GM12878 (cell line): ENCODE measurements around the gene SAMD9. TPM values are rescaled to one million over a fixed set of nuclear protein-coding genes. Genes with fewer than 3 reads are reported as not detected.

Source experiments
- ATAC-seq: fragments of 200-7000 bp; cut with Tn5 transposase; 3 replicates; pipeline ENCODE4 v1.9.1; 2020; ENCODE audit warnings: mild to moderate bottlenecking, moderate library complexity
- BruUV-seq: library from RNA; stranded (reverse); fragments of 400-500 nt; replicated peaks from 2 replicates; lab custom pipeline; 2021; lab: Mats Ljungman, UMichigan
- CTCF ChIA-PET: fragments of 300-600 bp; sonication (Branson Sonifier 250); formaldehyde crosslinking; extraction: SDS; loops from one replicate; lab custom pipeline; 2021; ENCODE audit warnings: inconsistent platforms; lab: Yijun Ruan, JAX
- POLR2A ChIA-PET: fragments of 350-600 bp; formaldehyde crosslinking; extraction: SDS; loops from one replicate; lab custom pipeline; 2021; ENCODE audit warnings: inconsistent platforms; lab: Charles Lee
- RAD21 ChIA-PET: fragments of 300-600 bp; sonication (Branson Sonifier 250); formaldehyde crosslinking; loops from one replicate; lab custom pipeline; 2023; ENCODE audit warnings: antibody characterized with exemption; ENCODE audit not compliant: unreplicated experiment; lab: Charles Lee
- SMC1A ChIA-PET: fragments of 300-600 bp; sonication (Branson Sonifier 250); formaldehyde crosslinking; loops from one replicate; lab custom pipeline; 2023; ENCODE audit not compliant: unreplicated experiment, uncharacterized antibody; lab: Charles Lee
- DNase-seq: peaks from one replicate; pipeline ENCODE4 v3.0.0-alpha.2; 2011; ENCODE audit warnings: low read depth, low spot score
- FAIRE-seq: peaks from 3 replicates; lab custom pipeline; 2011; peaks lifted over from hg19 to GRCh38; lab: Jason Lieb, UNC
- H2AFZ ChIP-seq: 2 replicates; pipeline ENCODE4 v1.6.0; 2011; ENCODE audit warnings: low read depth, low read length, control low read depth; ENCODE audit not compliant: control insufficient read depth
- H3K27ac ChIP-seq: 2 replicates; pipeline ENCODE4 v1.5.1; 2011; ENCODE audit warnings: control low read depth; ENCODE audit not compliant: control insufficient read depth, insufficient read depth
- H3K27me3 ChIP-seq, 2 experiments: replicated peaks in 1 of 2; 2 replicates each; pipeline versions ENCODE4 v1.6.0 to v1.6.1; 2011; ENCODE audit warnings: low read length in 1 of 2; ENCODE audit not compliant: control insufficient read depth in 2 of 2, insufficient read depth in 2 of 2
- H3K36me3 ChIP-seq, 2 experiments: 2 replicates each; pipeline ENCODE4 v1.5.1; 2011; ENCODE audit warnings: low read length in 1 of 2; ENCODE audit not compliant: control insufficient read depth in 2 of 2, insufficient read depth in 2 of 2
- H3K4me1 ChIP-seq: 2 replicates; pipeline ENCODE4 v1.6.1; 2011; ENCODE audit warnings: mild to moderate bottlenecking, low read length, moderate library complexity, mixed read lengths; ENCODE audit not compliant: control insufficient read depth, insufficient read depth
- H3K4me2 ChIP-seq: 2 replicates; pipeline ENCODE4 v1.6.0; 2011; ENCODE audit warnings: control low read depth; ENCODE audit not compliant: control insufficient read depth, insufficient read depth
- H3K4me3 ChIP-seq: fragments of 200-600 bp; sonication (generic); 2 replicates; pipeline ENCODE4 v1.5.1; 2016
- H3K79me2 ChIP-seq: 2 replicates; pipeline ENCODE4 v1.6.0; 2011; ENCODE audit warnings: low read length; ENCODE audit not compliant: control insufficient read depth, insufficient read depth
- H3K9ac ChIP-seq: 2 replicates; pipeline ENCODE4 v1.8.0; 2011; ENCODE audit warnings: low read length, control low read depth, mixed read lengths; ENCODE audit not compliant: control insufficient read depth, insufficient read depth
- H3K9me3 ChIP-seq: replicated peaks from 3 replicates; pipeline ENCODE4 v1.5.1; 2011; ENCODE audit warnings: mild to moderate bottlenecking, low read length; ENCODE audit not compliant: control insufficient read depth, insufficient read depth
- H4K20me1 ChIP-seq: 2 replicates; pipeline ENCODE4 v1.6.0; 2011; ENCODE audit not compliant: control insufficient read depth, insufficient read depth
- BCLAF1 ChIP-seq: fragments of 450-650 bp; IDR thresholded peaks from 2 replicates; pipeline ENCODE4 v1.6.1; 2017; ENCODE audit warnings: antibody characterized with exemption, mild to moderate bottlenecking, moderate library complexity
- KLF5 ChIP-seq: fragments of 450-650 bp; IDR thresholded peaks from 2 replicates; pipeline ENCODE4 v1.6.1; 2014; ENCODE audit warnings: mild to moderate bottlenecking; ENCODE audit not compliant: partially characterized antibody
- MLLT1 ChIP-seq: fragments of 450-650 bp; IDR thresholded peaks from 2 replicates; pipeline ENCODE4 v1.6.1; 2016; ENCODE audit warnings: mild to moderate bottlenecking
- NBN ChIP-seq: fragments of 450-650 bp; IDR thresholded peaks from 2 replicates; pipeline ENCODE4 v1.6.1; 2016
- NR2C1 ChIP-seq: fragments of 450-650 bp; IDR thresholded peaks from 2 replicates; pipeline ENCODE4 v1.6.1; 2017; ENCODE audit warnings: antibody characterized with exemption, mild to moderate bottlenecking, moderate library complexity
- SPI1 ChIP-seq: IDR thresholded peaks from 2 replicates; pipeline ENCODE4 v1.6.1; 2011; ENCODE audit warnings: low read depth, mild to moderate bottlenecking, low read length, moderate library complexity, borderline replicate concordance; ENCODE audit not compliant: insufficient read depth
- USF2 ChIP-seq: IDR thresholded peaks from 2 replicates; pipeline ENCODE4 v1.6.1; 2011; ENCODE audit warnings: low read depth, low read length, improper control_type of control experiment, borderline replicate concordance
- ZBTB11 ChIP-seq: fragments of 450-650 bp; formaldehyde crosslinking; IDR thresholded peaks from 2 replicates; pipeline ENCODE4 v1.5.0; 2022; ENCODE audit warnings: mild to moderate bottlenecking, missing genetic modification characterization
- WGBS: methylation state at CpG from one replicate; pipeline ENCODE4 v1.1.6; 2016; ENCODE audit warnings: low lambda C conversion rate; ENCODE audit not compliant: insufficient replicate concordance, insufficient coverage; ENCODE audit errors: missing lambda C conversion rate; 5-methylcytosine and 5-hydroxymethylcytosine counted together
- in situ Hi-C: fragments of 300-500 bp; cut with MboI; formaldehyde crosslinking; loops from 9 replicates; pipeline ENCODE4 v1.14.3; 2018; ENCODE audit warnings: mixed read lengths
- intact Hi-C: fragments of 100-400 bp; cut with micrococcal nuclease; formaldehyde crosslinking; loops from one replicate; pipeline ENCODE4 v1.14.2; 2022; ENCODE audit not compliant: unreplicated experiment
- polyA plus RNA-seq, 11 experiments: library from polyadenylated mRNA; depleted of rRNA in 4 of 11; unstranded in 6 of 11; stranded (reverse) in 5 of 11; fragments of >200 nt; fragmentation: Nextera tagmentation in 4 of 11; fragmentation: Illumina TruSeq in 1 of 11; extraction: Ambion mirVana in 4 of 11; extraction: Trizol in 1 of 11; gene quantifications; 1 replicate in 1 of 11; 2 replicates in 10 of 11; pipeline versions ENCODE4 v1.2.1 to v1.2.3, GENCODE V29; 2011 to 2016; ENCODE audit warnings: inconsistent platforms in 2 of 11, missing spikeins in 2 of 11, low read depth in 1 of 11
- total RNA-seq, 4 experiments: library from RNA; depleted of rRNA in 3 of 4; stranded (reverse); fragments of >200 nt in 3 of 4; fragmentation: Illumina TruSeq in 1 of 4; extraction: Trizol in 1 of 4; gene quantifications; 2 replicates each; pipeline versions ENCODE4 v1.2.1 to v1.2.3, GENCODE V29; 2013 to 2021

The SAMD9 gene
- total and polyA plus RNA-seq, 10 of the 15 experiments (the other 5 are each of a cell fraction or from before 2014, with no cell fraction given): 6.4 to 37.1 (median 15.1) TPM

GRCh38 chr7:93160410-93160809, 42.6 kb upstream of the SAMD9 start:
- BruUV-seq: no TSS peak
- in situ Hi-C loops (no loop called here), intact Hi-C loops (no loop called here)
- CTCF ChIA-PET: no interaction called here
- FAIRE-seq (no peak), ATAC-seq (no peak), DNase-seq (no peak)
- Histone ChIP-seq H3K4me3 (no peak overlapping the region), H3K36me3 (no peaks in the 10 kb centered on the region), H2AFZ (no peak overlapping the region), H4K20me1 (no peaks in the 10 kb centered on the region), H3K27ac (no peak overlapping the region), H3K9ac (no peak overlapping the region), H3K27me3 (no peaks in the 10 kb centered on the region), H3K4me1 (peaks cover 2% of the 10 kb centered on the region; the same call in 1 of the 2 replicates), H3K9me3 (peaks cover 12% of the 10 kb centered on the region), H3K79me2 (no peaks in the 10 kb centered on the region), H3K4me2 (no peak overlapping the region)
- POLR2A ChIA-PET: interaction anchor here (0.6 kb wide), 1 partner anchor 61 kb away, joined by 3 read pairs; no protein-coding TSS in a partner anchor
- TF ChIP-seq MLLT1 (no peak), KLF5 (no peak)
- 5% methylated on average over 1 of the region's 1 CpG for WGBS
- SMC1A ChIA-PET: no interaction called here
- RAD21 ChIA-PET: no interaction called here

GRCh38 chr7:93159490-93159889, 41.7 kb upstream of the SAMD9 start:
- intact Hi-C loops (no loop called here), in situ Hi-C loops (no loop called here)
- Histone ChIP-seq H2AFZ (no peak overlapping the region), H3K9me3 (peaks cover 12% of the 10 kb centered on the region), H3K4me3 (no peak overlapping the region), H3K27me3 (no peaks in the 10 kb centered on the region), H3K79me2 (no peaks in the 10 kb centered on the region), H3K9ac (no peak overlapping the region), H3K27ac (no peak overlapping the region), H4K20me1 (no peaks in the 10 kb centered on the region), H3K4me1 (no peaks in the 10 kb centered on the region), H3K36me3 (no peaks in the 10 kb centered on the region), H3K4me2 (no peak overlapping the region)
- CTCF ChIA-PET: no interaction called here
- SMC1A ChIA-PET: interaction anchor here (0.6 kb wide), 1 partner anchor 34 kb away, joined by 3 read pairs; no protein-coding TSS in a partner anchor
- RAD21 ChIA-PET: no interaction called here
- POLR2A ChIA-PET: no interaction called here
- no peak for DNase-seq
- whole genome bisulfite sequencing: 96% methylated on average over 3 of the region's 3 CpGs
- ATAC-seq: no peak
- no peak for FAIRE-seq
- no TSS peak for BruUV-seq
- TF ChIP-seq NBN (no peak), USF2 (no peak), NR2C1 (no peak), BCLAF1 (no peak), ZBTB11 (CRISPR knock-in tag) (no peak), SPI1 (no peak)
